K562 (cell line): ENCODE data around the gene UBE2E3. TPM values are rescaled to one million over a fixed set of nuclear protein-coding genes. Genes with fewer than 3 reads are reported as not detected.

Experiments
- E2F6 ChIP-seq, 2 experiments: IDR thresholded peaks; 2 replicates each; pipeline ENCODE4 v1.6.1; 2011; ENCODE audit warnings: borderline replicate concordance in 1 of 2, control low read depth in 1 of 2, low read depth in 1 of 2, low read length in 1 of 2, mild to moderate bottlenecking in 1 of 2, mixed read lengths in 1 of 2, moderate library complexity in 1 of 2; ENCODE audit not compliant: insufficient read depth in 1 of 2, insufficient read length in 1 of 2, poor library complexity in 1 of 2, severe bottlenecking in 1 of 2; ENCODE audit errors: extremely low read depth in 1 of 2
- EP300 ChIP-seq: IDR thresholded peaks from 2 replicates; pipeline ENCODE4 v1.6.1; 2012; ENCODE audit warnings: low read length, improper control_type of control experiment
- FOXP1 ChIP-seq: sonication (generic); formaldehyde crosslinking; IDR thresholded peaks from 2 replicates; pipeline ENCODE4 v1.8.0; 2022; ENCODE audit warnings: mild to moderate bottlenecking, missing genetic modification reagents
- HMBOX1 ChIP-seq: sonication (generic); IDR thresholded peaks from 2 replicates; pipeline ENCODE4 v1.6.1; 2016
- MITF ChIP-seq: IDR thresholded peaks from 2 replicates; pipeline ENCODE4 v1.6.1; 2014; ENCODE audit warnings: antibody characterized with exemption
- MYBL2 ChIP-seq, 2 experiments: fragments of 450-650 bp in 1 of 2; sonication (generic) in 1 of 2; formaldehyde crosslinking in 1 of 2; IDR thresholded peaks; 2 replicates each; pipeline versions ENCODE4 v1.6.1 to v1.8.1; 2017 to 2022; ENCODE audit warnings: borderline replicate concordance in 1 of 2, inconsistent platforms in 1 of 2, low read depth in 1 of 2, mild to moderate bottlenecking in 1 of 2, missing genetic modification reagents in 1 of 2, moderate library complexity in 1 of 2
- NCOA4 ChIP-seq: fragments of 450-650 bp; IDR thresholded peaks from 2 replicates; pipeline ENCODE4 v1.6.1; 2018; ENCODE audit warnings: mild to moderate bottlenecking; ENCODE audit not compliant: partially characterized antibody
- NFRKB ChIP-seq: fragments of 450-650 bp; IDR thresholded peaks from 2 replicates; pipeline ENCODE4 v1.6.1; 2016; ENCODE audit warnings: low read depth
- RBBP5 ChIP-seq: fragments of 200-600 bp; sonication (generic); IDR thresholded peaks from 2 replicates; pipeline ENCODE4 v1.6.1; 2012; ENCODE audit warnings: borderline replicate concordance, mild to moderate bottlenecking, low read length, control low read depth, inconsistent platforms; ENCODE audit not compliant: insufficient read depth, poor library complexity, severe bottlenecking
- SIN3B ChIP-seq: fragments of 450-650 bp; IDR thresholded peaks from 2 replicates; pipeline ENCODE4 v1.6.1; 2017; ENCODE audit warnings: low read depth, mild to moderate bottlenecking, moderate library complexity
- YY1 ChIP-seq, 3 experiments: IDR thresholded peaks; 2 replicates each; pipeline ENCODE4 v1.6.1; 2011; ENCODE audit warnings: low read length in 2 of 3, mild to moderate bottlenecking in 2 of 3, moderate library complexity in 2 of 3, borderline replicate concordance in 1 of 3, control low read depth in 1 of 3, low read depth in 1 of 3; ENCODE audit not compliant: insufficient read depth in 3 of 3, insufficient replicate concordance in 2 of 3, control insufficient read depth in 1 of 3, insufficient read length in 1 of 3; ENCODE audit errors: extremely low read depth in 1 of 3
- ZFX ChIP-seq: sonication (generic); formaldehyde crosslinking; IDR thresholded peaks from 2 replicates; pipeline ENCODE4 v1.8.0; 2022; ENCODE audit warnings: mild to moderate bottlenecking, missing genetic modification reagents, moderate library complexity
- ZNF232 ChIP-seq: sonication (generic); formaldehyde crosslinking; IDR thresholded peaks from 2 replicates; pipeline ENCODE4 v1.8.0; 2022; ENCODE audit warnings: mild to moderate bottlenecking, missing genetic modification reagents
- ZNF24 ChIP-seq: fragments of 450-650 bp; IDR thresholded peaks from 2 replicates; pipeline ENCODE4 v1.6.1; 2016
- ZNF347 ChIP-seq: fragments of 450-650 bp; formaldehyde crosslinking; IDR thresholded peaks from 2 replicates; pipeline ENCODE4 v1.4.0; 2020; ENCODE audit warnings: low read depth, mild to moderate bottlenecking, moderate library complexity
- ZNF41 ChIP-seq: fragments of 250-450 bp; sonication (Bioruptor Pico); conservative IDR thresholded peaks from 2 replicates; pipeline ENCODE4 v1.4.0; 2020; ENCODE audit warnings: mild to moderate bottlenecking
- ZNF75A ChIP-seq: fragments of 450-650 bp; formaldehyde crosslinking; IDR thresholded peaks from 2 replicates; pipeline ENCODE4 v1.4.0; 2020; ENCODE audit warnings: mild to moderate bottlenecking
- polyA plus RNA-seq, 8 experiments: library from polyadenylated mRNA; depleted of rRNA in 4 of 8; stranded (reverse) in 5 of 8; unstranded in 3 of 8; fragments of >200 nt; fragmentation: Nextera tagmentation in 2 of 8; fragmentation: Illumina TruSeq in 1 of 8; extraction: Ambion mirVana in 2 of 8; extraction: Trizol in 1 of 8; gene quantifications; 2 replicates each; pipeline versions ENCODE4 v1.2.1 to v1.2.3, GENCODE V29; 2011 to 2014; ENCODE audit warnings: inconsistent platforms in 1 of 8, missing spikeins in 1 of 8
- total RNA-seq, 7 experiments: library from RNA; depleted of rRNA in 6 of 7; stranded (reverse); fragments of >200 nt in 6 of 7; fragmentation: Illumina TruSeq in 2 of 7; extraction: Trizol in 2 of 7; gene quantifications; 2 replicates each; pipeline versions ENCODE4 v1.2.1 to v1.2.3, GENCODE V29; 2011 to 2021; ENCODE audit warnings: low replicate concordance in 1 of 7
- TF ChIP-seq, protein P1 (sequence below): fragments of 250-450 bp; sonication (Bioruptor Pico); IDR thresholded peaks from 2 replicates; pipeline ENCODE4 v1.9.0; 2021; ENCODE audit warnings: mild to moderate bottlenecking
- TF ChIP-seq, protein P2 (sequence below), 2 experiments: fragments of 200-800 bp in 1 of 2; sonication (Bioruptor generic) in 1 of 2; sonication (generic) in 1 of 2; formaldehyde crosslinking in 1 of 2; IDR thresholded peaks in 1 of 2; conservative IDR thresholded peaks in 1 of 2; 2 replicates each; pipeline versions ENCODE4 v1.5.0 to v1.6.1; 2016 to 2020; ENCODE audit warnings: missing compliant biosample characterization in 1 of 2, missing genetic modification characterization in 1 of 2, missing genetic modification reagents in 1 of 2

UBE2E3 gene
- total and polyA plus RNA-seq, 9 of the 15 experiments (the other 6 are each of a cell fraction or from before 2014, with no cell fraction given): 58.2 to 173 (median 78.0) TPM

GRCh38 chr2:180983468-180984242, 3.2 kb downstream of the UBE2E3 start (continued):
- peak; percentile 31 to 91 (median 43) for TF ChIP-seq YY1 (IDR thresholded peaks at IDR 0.05; ENCODE audit: borderline replicate concordance in 1 of 3, control insufficient read depth in 1 of 3, extremely low read depth in 1 of 3, insufficient read depth in 3 of 3, insufficient read length in 1 of 3, insufficient replicate concordance in 2 of 3, low read depth in 1 of 3, low read length in 2 of 3)
- no peak for TF ChIP-seq SIN3B
- no peak for TF ChIP-seq ZNF232 (CRISPR knock-in tag)
- TF ChIP-seq EP300: 0 out of 2 replicates have a peak, but pooled peaks have one; percentile 4
- no peak for TF ChIP-seq ZNF41 (CRISPR knock-in tag)
- peak; percentile 53; the same call in 1 of the 2 replicates for TF ChIP-seq HMBOX1
- TF ChIP-seq NCOA4: no peak
- TF ChIP-seq, protein P1, sequence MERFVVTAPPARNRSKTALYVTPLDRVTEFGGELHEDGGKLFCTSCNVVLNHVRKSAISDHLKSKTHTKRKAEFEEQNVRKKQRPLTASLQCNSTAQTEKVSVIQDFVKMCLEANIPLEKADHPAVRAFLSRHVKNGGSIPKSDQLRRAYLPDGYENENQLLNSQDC (CRISPR knock-in tag): no peak
- no peak for TF ChIP-seq MYBL2 (IDR thresholded peaks at IDR 0.05; ENCODE audit: low read depth)
- no peak for TF ChIP-seq MYBL2 (CRISPR knock-in tag; IDR thresholded peaks at IDR 0.05; ENCODE audit: borderline replicate concordance)
- TF ChIP-seq E2F6 (IDR thresholded peaks at IDR 0.05; ENCODE audit: borderline replicate concordance in 1 of 2, extremely low read depth in 1 of 2, insufficient read depth in 1 of 2, insufficient read length in 1 of 2, low read depth in 1 of 2, low read length in 1 of 2, poor library complexity in 1 of 2, severe bottlenecking in 1 of 2): no peak
- no peak for TF ChIP-seq MITF
- peak; percentile 62; the same call in 1 of the 2 replicates for TF ChIP-seq NFRKB
- no peak for TF ChIP-seq RBBP5
- no peak for TF ChIP-seq ZNF347 (CRISPR knock-in tag)
- TF ChIP-seq, protein P2, sequence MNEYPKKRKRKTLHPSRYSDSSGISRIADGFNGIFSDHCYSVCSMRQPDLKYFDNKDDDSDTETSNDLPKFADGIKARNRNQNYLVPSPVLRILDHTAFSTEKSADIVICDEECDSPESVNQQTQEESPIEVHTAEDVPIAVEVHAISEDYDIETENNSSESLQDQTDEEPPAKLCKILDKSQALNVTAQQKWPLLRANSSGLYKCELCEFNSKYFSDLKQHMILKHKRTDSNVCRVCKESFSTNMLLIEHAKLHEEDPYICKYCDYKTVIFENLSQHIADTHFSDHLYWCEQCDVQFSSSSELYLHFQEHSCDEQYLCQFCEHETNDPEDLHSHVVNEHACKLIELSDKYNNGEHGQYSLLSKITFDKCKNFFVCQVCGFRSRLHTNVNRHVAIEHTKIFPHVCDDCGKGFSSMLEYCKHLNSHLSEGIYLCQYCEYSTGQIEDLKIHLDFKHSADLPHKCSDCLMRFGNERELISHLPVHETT (CRISPR knock-in tag; conservative IDR thresholded peaks at IDR 0.05 in 1 of 2, IDR thresholded peaks at IDR 0.05 in 1 of 2): no peak
- no peak for TF ChIP-seq FOXP1
- TF ChIP-seq ZNF75A: no peak
- no peak for TF ChIP-seq ZFX
- TF ChIP-seq ZNF24: no peak
